DND-41 (cell line): Measurements from ENCODE around the gene IP6K3.

Experiments
- ATAC-seq: fragments of 200-7000 bp; cut with Tn5 transposase; 3 replicates; pipeline ENCODE4 v1.9.1; 2021; ENCODE audit warnings: low read depth; ENCODE audit not compliant: insufficient read depth
- DNase-seq: peaks from one replicate; pipeline ENCODE4 v3.0.0-alpha.2; 2020
- H2AFZ ChIP-seq: 2 replicates; pipeline ENCODE4 v1.6.0; 2012; ENCODE audit warnings: low read depth, low read length
- H3K27ac ChIP-seq: 2 replicates; pipeline ENCODE4 v1.5.1; 2012; ENCODE audit warnings: low read length, inconsistent platforms
- H3K27me3 ChIP-seq: fragments of 200-600 bp; sonication (generic); 2 replicates; pipeline ENCODE4 v1.6.0; 2012; ENCODE audit warnings: low read length, mild to moderate bottlenecking, inconsistent platforms; ENCODE audit not compliant: insufficient read depth, poor library complexity
- H3K36me3 ChIP-seq: 2 replicates; pipeline ENCODE4 v1.5.1; 2012; ENCODE audit warnings: low read length, inconsistent platforms; ENCODE audit not compliant: insufficient read depth
- H3K4me1 ChIP-seq: 2 replicates; pipeline ENCODE4 v1.5.1; 2012; ENCODE audit warnings: mild to moderate bottlenecking, low read length; ENCODE audit not compliant: insufficient read depth
- H3K4me2 ChIP-seq: 2 replicates; pipeline ENCODE4 v1.6.0; 2012; ENCODE audit warnings: mild to moderate bottlenecking, moderate library complexity, low read length, inconsistent platforms; ENCODE audit not compliant: insufficient read depth
- H3K4me3 ChIP-seq, 2 experiments: fragments of 200-600 bp in 1 of 2; shearing (Covaris generic) in 1 of 2; 2 replicates each; pipeline ENCODE4 v1.5.1; 2012 to 2016; ENCODE audit warnings: inconsistent platforms in 2 of 2, low read length in 2 of 2, mild to moderate bottlenecking in 2 of 2, low read depth in 1 of 2, moderate library complexity in 1 of 2
- H3K79me2 ChIP-seq: 2 replicates; pipeline ENCODE4 v1.6.0; 2012; ENCODE audit warnings: low read length, inconsistent platforms; ENCODE audit not compliant: insufficient read depth
- H3K9ac ChIP-seq: 2 replicates; pipeline ENCODE4 v1.6.0; 2012; ENCODE audit warnings: low read depth, mild to moderate bottlenecking, inconsistent platforms, low read length, moderate library complexity
- H3K9me3 ChIP-seq: 2 replicates; pipeline ENCODE4 v1.5.1; 2012; ENCODE audit warnings: low read length, moderate library complexity, mild to moderate bottlenecking, inconsistent platforms; ENCODE audit not compliant: insufficient read depth, severe bottlenecking
- H4K20me1 ChIP-seq: 2 replicates; pipeline ENCODE4 v1.6.0; 2012; ENCODE audit warnings: low read length; ENCODE audit not compliant: insufficient read depth
- EZH2 ChIP-seq: IDR thresholded peaks from 3 replicates; pipeline ENCODE4 v1.6.1; 2012; ENCODE audit warnings: borderline replicate concordance, low read depth, mild to moderate bottlenecking, moderate library complexity, low read length, inconsistent platforms; ENCODE audit not compliant: severe bottlenecking
- TF ChIP-seq, protein P1 (sequence below): IDR thresholded peaks from 2 replicates; pipeline ENCODE4 v1.5.1; 2012; ENCODE audit warnings: borderline replicate concordance, low read length, moderate library complexity, mild to moderate bottlenecking; ENCODE audit not compliant: poor library complexity, severe bottlenecking; ENCODE audit errors: extremely low read depth

Gene IP6K3

DNA sequence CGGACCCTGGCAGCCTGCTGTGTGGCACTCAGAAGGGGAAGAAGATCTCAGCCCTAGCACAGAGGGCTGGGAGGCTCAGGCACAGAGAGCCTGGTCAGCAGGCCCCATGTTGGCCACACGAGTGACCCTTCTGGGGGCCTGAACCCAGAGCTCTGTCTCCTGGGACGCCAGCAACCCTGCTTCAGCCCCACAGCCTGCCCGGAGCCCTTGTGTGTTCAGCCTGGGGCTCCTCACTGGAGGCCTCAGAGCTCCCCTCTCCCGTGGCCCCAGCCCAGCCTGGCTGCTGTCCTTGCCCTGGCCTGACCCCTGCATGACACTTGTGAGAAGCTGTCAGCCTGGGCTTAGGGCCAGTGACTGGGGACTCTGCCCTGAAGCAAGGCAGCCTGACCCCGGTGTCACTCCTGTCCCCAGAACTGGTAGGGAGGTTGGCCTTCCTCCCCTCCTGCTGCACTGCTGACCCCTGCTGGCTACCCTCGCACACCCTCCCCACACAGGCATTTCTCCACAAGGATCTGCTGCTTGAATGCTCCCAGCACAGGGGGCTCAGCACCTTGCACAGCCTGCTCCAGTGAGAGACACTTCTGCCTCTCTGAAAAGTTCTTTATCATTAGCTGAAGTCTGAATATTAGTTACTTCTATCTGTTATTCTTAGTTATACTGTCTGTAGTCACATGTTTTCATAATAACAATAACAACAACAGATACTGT lies 15.4 kb upstream of the IP6K3 start:
- Histone ChIP-seq H3K27ac (no peak overlapping the region), H3K9me3 (no peaks in the 10 kb centered on the region), H4K20me1 (no peaks in the 10 kb centered on the region; the same call in 1 of the 2 replicates), H2AFZ (no peak overlapping the region), H3K79me2 (no peaks in the 10 kb centered on the region), H3K4me2 (no peak overlapping the region), H3K4me1 (no peaks in the 10 kb centered on the region), H3K36me3 (no peaks in the 10 kb centered on the region), H3K27me3 (peaks cover 3% of the 10 kb centered on the region), H3K4me3 (no peak overlapping the region), H3K9ac (no peak overlapping the region)
- ATAC-seq = peak; percentile 78
- DNase-seq = peak; percentile 46
- TF ChIP-seq, protein P1, sequence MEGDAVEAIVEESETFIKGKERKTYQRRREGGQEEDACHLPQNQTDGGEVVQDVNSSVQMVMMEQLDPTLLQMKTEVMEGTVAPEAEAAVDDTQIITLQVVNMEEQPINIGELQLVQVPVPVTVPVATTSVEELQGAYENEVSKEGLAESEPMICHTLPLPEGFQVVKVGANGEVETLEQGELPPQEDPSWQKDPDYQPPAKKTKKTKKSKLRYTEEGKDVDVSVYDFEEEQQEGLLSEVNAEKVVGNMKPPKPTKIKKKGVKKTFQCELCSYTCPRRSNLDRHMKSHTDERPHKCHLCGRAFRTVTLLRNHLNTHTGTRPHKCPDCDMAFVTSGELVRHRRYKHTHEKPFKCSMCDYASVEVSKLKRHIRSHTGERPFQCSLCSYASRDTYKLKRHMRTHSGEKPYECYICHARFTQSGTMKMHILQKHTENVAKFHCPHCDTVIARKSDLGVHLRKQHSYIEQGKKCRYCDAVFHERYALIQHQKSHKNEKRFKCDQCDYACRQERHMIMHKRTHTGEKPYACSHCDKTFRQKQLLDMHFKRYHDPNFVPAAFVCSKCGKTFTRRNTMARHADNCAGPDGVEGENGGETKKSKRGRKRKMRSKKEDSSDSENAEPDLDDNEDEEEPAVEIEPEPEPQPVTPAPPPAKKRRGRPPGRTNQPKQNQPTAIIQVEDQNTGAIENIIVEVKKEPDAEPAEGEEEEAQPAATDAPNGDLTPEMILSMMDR = peak; percentile 73
- TF ChIP-seq EZH2 = no peak

DNA sequence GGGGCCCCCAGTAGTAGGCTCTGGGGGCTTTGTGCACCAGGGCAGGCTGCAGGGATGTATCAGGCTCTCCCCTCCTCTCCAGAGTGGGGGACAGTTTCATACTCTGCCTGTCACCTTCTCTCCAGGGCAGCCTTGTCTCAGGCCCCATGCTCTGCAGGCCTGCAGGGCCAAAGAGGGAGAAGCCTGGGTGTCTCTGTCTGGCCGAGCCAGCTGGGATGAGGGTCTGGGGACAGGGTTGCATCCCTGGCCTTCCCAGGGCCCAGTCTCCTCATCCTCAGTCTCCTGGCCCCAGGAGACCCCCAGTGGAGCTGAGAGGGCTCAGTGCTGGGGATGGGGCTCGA lies 14.8 kb upstream of the IP6K3 start:
- no peak overlapping the region for H2AFZ ChIP-seq
- no peaks in the 10 kb centered on the region for H3K9me3 ChIP-seq
- peaks cover 3% of the 10 kb centered on the region for H3K27me3 ChIP-seq
- H3K27ac ChIP-seq = no peak overlapping the region
- DNase-seq (no peak), ATAC-seq (no peak)
- H3K4me1 ChIP-seq = no peaks in the 10 kb centered on the region
- H3K79me2 ChIP-seq = no peaks in the 10 kb centered on the region
- no peaks in the 10 kb centered on the region for H3K36me3 ChIP-seq
- H3K9ac ChIP-seq = no peak overlapping the region
- TF ChIP-seq, protein P1 = no peak
- no peak for TF ChIP-seq EZH2
- H3K4me3 ChIP-seq = no peak overlapping the region
- H4K20me1 ChIP-seq = no peaks in the 10 kb centered on the region; the same call in 1 of the 2 replicates
- no peak overlapping the region for H3K4me2 ChIP-seq

DNA sequence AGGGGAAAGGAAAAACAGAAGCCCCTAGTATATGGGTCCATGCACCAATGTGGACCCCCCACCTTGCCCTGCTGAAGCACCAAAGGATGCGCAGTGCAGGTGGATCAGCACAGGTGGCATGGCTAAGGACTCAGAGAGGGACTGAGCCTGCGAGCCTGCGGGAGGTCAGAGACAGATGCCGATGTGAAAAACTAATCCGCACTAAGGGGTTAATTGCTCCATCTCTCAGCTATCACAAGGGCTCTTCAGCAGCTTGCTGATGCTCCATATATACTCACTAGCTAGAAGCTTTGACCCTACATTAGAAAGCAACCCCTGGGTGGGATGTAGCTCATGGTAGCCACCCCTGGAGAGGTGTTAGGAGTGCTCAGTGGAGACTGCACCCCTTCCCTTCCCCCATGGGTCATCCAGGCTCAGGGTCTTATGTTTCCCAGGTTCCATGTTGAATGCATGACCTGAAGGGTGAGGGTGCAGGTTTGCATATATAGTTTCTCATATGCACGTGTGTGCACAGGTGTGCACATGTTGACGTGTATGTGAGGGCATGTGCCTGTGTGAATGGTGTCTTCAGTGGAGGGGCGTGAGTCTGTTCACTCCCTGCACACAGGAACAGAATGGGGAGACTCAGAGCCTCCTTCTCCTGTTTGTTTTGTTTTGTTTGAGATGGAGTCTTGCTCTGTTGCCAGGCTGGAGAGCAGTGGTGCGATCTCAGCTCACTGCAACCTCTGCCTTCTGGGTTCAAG lies 13.4 kb upstream of the IP6K3 start:
- Histone ChIP-seq H3K4me1 (no peaks in the 10 kb centered on the region), H4K20me1 (no peaks in the 10 kb centered on the region; the same call in 1 of the 2 replicates), H2AFZ (no peak overlapping the region), H3K79me2 (no peaks in the 10 kb centered on the region), H3K36me3 (no peaks in the 10 kb centered on the region), H3K27ac (no peak overlapping the region), H3K4me2 (no peak overlapping the region), H3K9ac (no peak overlapping the region), H3K4me3 (no peak overlapping the region), H3K27me3 (peaks cover 3% of the 10 kb centered on the region), H3K9me3 (no peaks in the 10 kb centered on the region)
- DNase-seq (no peak), ATAC-seq (no peak)
- TF ChIP-seq EZH2 = no peak
- TF ChIP-seq, protein P1 = no peak
